Omental fat pad (tissue), 4 donors: ENCODE measurements around the gene VAV3. TPM values are rescaled to one million over a fixed set of nuclear protein-coding genes. Genes with fewer than 3 reads are reported as not detected.

Source experiments
- ATAC-seq: fragments of 150-250 bp; one replicate; pipeline ENCODE4 v1.9.1; 2016; ENCODE audit warnings: mild to moderate bottlenecking, moderate library complexity; ENCODE audit not compliant: low FRiP score
- DNase-seq: peaks from one replicate; pipeline ENCODE4 v3.0.0-alpha.2; 2019; ENCODE audit warnings: low spot score
- total RNA-seq, 4 donors: library from RNA; depleted of rRNA; stranded (reverse); fragments of >200 nt; gene quantifications; one replicate each; pipeline ENCODE4 v1.1.0, GENCODE V29; 2016
- TF ChIP-seq, protein P1 (sequence below), 3 donors: fragments of 450-650 bp; IDR thresholded peaks; one replicate each; pipeline ENCODE4 v1.5.1; 2016 to 2017; ENCODE audit warnings: antibody characterized with exemption in 3 of 3, mild to moderate bottlenecking in 3 of 3, moderate library complexity in 2 of 3

The VAV3 gene
- total RNA-seq, 4 donors from 2014 or later, result 5.4 to 10.9 (median 10.2) TPM

DNA sequence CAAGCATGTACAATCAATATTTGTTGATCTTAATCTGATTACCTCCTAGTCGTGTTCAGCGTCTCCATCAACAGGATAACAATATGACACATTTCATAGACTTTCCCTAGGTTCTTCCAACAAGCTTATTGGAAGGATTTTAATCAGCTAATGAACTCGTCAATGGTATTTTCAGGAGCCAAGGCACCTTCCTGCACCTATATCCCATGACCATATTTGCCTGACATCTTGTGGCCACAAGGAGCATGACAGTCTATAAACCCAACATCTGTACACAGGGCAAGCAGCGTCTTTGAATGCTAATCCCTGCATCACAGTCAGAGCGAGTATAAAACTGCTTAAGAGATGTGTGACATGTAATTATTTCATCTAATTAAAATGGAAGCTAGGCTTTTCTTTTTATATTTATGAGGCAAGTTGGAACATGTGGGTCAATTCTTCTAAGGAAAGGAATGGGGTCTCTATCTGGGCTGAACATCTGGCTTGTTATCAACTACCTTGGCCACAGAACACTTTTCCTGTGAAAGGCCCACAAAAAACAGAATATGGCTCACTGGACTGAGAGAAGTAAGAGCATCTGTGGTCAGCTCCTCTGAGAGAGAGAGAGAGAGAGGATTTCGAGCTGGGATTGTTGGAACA lies 435.4 kb downstream of the VAV3 start:
- DNase-seq (no peak), ATAC-seq (peak; percentile 71)
- TF ChIP-seq, protein P1, sequence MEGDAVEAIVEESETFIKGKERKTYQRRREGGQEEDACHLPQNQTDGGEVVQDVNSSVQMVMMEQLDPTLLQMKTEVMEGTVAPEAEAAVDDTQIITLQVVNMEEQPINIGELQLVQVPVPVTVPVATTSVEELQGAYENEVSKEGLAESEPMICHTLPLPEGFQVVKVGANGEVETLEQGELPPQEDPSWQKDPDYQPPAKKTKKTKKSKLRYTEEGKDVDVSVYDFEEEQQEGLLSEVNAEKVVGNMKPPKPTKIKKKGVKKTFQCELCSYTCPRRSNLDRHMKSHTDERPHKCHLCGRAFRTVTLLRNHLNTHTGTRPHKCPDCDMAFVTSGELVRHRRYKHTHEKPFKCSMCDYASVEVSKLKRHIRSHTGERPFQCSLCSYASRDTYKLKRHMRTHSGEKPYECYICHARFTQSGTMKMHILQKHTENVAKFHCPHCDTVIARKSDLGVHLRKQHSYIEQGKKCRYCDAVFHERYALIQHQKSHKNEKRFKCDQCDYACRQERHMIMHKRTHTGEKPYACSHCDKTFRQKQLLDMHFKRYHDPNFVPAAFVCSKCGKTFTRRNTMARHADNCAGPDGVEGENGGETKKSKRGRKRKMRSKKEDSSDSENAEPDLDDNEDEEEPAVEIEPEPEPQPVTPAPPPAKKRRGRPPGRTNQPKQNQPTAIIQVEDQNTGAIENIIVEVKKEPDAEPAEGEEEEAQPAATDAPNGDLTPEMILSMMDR (IDR thresholded peaks at IDR 0.05), result peak in 1 of 3 donors; percentile 51

DNA sequence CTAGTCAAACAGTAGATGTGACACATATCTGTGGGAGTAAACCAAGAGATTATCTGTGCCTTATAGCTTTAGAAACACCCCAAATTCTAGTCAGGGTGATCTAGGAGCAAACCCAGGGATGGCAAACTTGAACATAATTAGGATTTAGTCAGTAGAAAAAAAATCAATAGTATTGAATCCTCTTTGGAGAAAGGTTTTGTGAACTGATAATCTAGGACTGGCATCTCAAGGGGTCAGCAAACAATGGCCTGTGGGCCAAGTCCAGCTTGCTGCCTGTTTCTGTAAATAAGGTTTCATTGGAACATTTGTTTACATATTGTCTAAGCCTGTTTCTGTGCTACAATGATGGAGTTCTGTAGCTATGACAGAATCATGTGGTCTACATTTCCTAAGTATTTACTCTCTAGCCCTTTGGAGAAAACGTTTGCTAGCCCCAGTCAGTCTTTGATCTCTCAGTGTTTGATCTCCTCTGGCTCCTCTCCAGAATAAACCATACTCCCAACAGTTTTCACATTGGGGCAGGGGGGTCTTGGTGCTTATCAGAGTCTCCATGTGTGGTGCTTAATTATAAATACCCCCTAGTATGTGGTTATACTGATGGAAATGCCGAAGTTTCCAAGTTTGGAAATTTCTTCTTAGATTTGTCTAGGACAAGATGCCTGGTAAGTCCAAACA lies 438.3 kb downstream of the VAV3 start:
- no peak for DNase-seq
- ATAC-seq, result no peak
- TF ChIP-seq, protein P1 (IDR thresholded peaks at IDR 0.05), result no peak

GRCh38 chr1:107525961-107526360 lies 439.0 kb downstream of the VAV3 start:
- TF ChIP-seq, protein P1 (IDR thresholded peaks at IDR 0.05), result no peak
- DNase-seq, result no peak
- ATAC-seq, result no peak

DNA sequence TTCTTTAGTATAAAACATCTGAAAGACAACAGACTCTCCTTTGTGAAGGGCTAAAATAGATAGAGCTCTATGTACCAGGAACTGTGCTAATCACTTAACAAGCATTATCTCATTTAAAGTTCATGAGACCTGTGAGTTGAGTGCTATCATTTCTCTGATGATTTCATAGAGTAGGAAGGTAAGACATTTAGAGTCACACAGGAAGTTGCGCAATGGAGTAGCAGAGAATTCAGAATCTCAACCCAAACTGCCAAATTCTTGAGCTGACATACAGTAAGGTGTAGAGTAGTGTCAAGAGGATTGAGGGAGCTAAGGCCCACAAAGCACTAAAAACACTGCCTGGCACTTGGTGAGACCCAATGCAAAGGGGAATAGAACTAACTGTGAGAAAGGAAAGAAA lies 439.8 kb downstream of the VAV3 start:
- DNase-seq, result no peak
- ATAC-seq, result no peak
- TF ChIP-seq, protein P1 (IDR thresholded peaks at IDR 0.05), result no peak

GRCh38 chr1:107524301-107524700 lies 440.7 kb downstream of the VAV3 start:
- TF ChIP-seq, protein P1 (IDR thresholded peaks at IDR 0.05), result no peak
- ATAC-seq (no peak), DNase-seq (no peak)

- TF ChIP-seq, protein P1 (IDR thresholded peaks at IDR 0.05), result no peak
- ATAC-seq, result no peak
- DNase-seq, result no peak
These were observed 441.2 kb downstream of the VAV3 start for GRCh38 chr1:107523736-107524135.

GRCh38 chr1:107523061-107523460 lies 441.9 kb downstream of the VAV3 start:
- DNase-seq (no peak), ATAC-seq (no peak)
- TF ChIP-seq, protein P1 (IDR thresholded peaks at IDR 0.05), result no peak
